BLaER1 treated with 17β-estradiol and CSF1 and Interleukin-3, amounts not matched to agents 10 nM and 100 nM (cell line): Measurements from ENCODE around the gene C2.

ENCODE experiments used
- H3K27ac ChIP-seq, 11 experiments: shearing (Covaris generic); formaldehyde crosslinking; 2 replicates each; pipeline ENCODE4 v1.8.1; 2022
- H3K27me3 ChIP-seq, 11 experiments: shearing (Covaris generic); formaldehyde crosslinking; 2 replicates each; pipeline ENCODE4 v1.8.1; 2022
- H3K36me3 ChIP-seq, 11 experiments: shearing (Covaris generic); formaldehyde crosslinking; 2 replicates each; pipeline ENCODE4 v1.8.1; 2022
- H3K4me1 ChIP-seq, 10 experiments: shearing (Covaris generic); formaldehyde crosslinking; 2 replicates each; pipeline ENCODE4 v1.8.1; 2022
- H3K4me2 ChIP-seq, 11 experiments: shearing (Covaris generic); formaldehyde crosslinking; 2 replicates each; pipeline ENCODE4 v1.8.1; 2022
- H3K4me3 ChIP-seq, 10 experiments: shearing (Covaris generic); formaldehyde crosslinking; 2 replicates each; pipeline ENCODE4 v1.8.1; 2022
- H3K9ac ChIP-seq, 11 experiments: shearing (Covaris generic); formaldehyde crosslinking; 2 replicates each; pipeline ENCODE4 v1.8.1; 2022
- H3K9me3 ChIP-seq, 11 experiments: shearing (Covaris generic); formaldehyde crosslinking; replicated peaks in 1 of 11; 2 replicates each; pipeline ENCODE4 v1.8.1; 2022
- H4K20me1 ChIP-seq, 11 experiments: shearing (Covaris generic); formaldehyde crosslinking; 2 replicates each; pipeline ENCODE4 v1.8.1; 2022
- Cebpa-rat ChIP-seq, 11 experiments: shearing (Covaris generic); IDR thresholded peaks; 2 replicates each; pipeline ENCODE4 v1.8.1; 2022

Gene C2

DNA sequence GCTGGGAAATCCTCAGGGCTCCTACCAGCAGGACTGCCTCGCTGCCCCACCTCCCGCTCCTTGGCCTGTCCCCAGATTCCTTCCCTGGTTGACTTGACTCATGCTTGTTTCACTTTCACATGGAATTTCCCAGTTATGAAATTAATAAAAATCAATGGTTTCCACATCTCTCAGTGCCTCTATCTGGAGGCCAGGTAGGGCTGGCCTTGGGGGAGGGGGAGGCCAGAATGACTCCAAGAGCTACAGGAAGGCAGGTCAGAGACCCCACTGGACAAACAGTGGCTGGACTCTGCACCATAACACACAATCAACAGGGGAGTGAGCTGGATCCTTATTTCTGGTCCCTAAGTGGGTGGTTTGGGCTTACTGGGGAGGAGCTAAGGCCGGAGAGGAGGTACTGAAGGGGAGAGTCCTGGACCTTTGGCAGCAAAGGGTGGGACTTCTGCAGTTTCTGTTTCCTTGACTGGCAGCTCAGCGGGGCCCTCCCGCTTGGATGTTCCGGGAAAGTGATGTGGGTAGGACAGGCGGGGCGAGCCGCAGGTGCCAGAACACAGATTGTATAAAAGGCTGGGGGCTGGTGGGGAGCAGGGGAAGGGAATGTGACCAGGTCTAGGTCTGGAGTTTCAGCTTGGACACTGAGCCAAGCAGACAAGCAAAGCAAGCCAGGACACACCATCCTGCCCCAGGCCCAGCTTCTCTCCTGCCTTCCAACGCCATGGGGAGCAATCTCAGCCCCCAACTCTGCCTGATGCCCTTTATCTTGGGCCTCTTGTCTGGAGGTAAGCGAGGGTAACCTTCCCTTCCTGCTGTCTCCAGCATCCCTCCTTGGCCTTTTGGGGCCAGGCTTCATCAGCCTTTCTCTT lies 18.2 kb downstream of the C2 start, which contains the start of gene CFB:
Gene CFB, plus strand, starts transcription at position 589 of the 863 bp plus-strand sequence. Its CDS starts 127 bp downstream, at position 716.
- no peaks in the 10 kb centered on the region for H3K9me3 ChIP-seq
- H3K4me2 ChIP-seq = peak within 1 kb of the TSS in 7 of 11 experiments; percentile 0 to 82 (median 56); a peak in 11 of 22 replicates
- peaks cover 1 to 31% (median 14%) of the 10 kb centered on the region in 10 experiments; a peak in 19 of 20 replicates for H3K4me1 ChIP-seq
- no peak within 1 kb of the TSS for H3K4me3 ChIP-seq
- peaks cover 0 to 11% (median 8%) of the 10 kb centered on the region in 11 experiments; a peak in 16 of 22 replicates for H3K36me3 ChIP-seq
- no peaks in the 10 kb centered on the region for H3K27me3 ChIP-seq
- H3K27ac ChIP-seq = peak within 1 kb of the TSS in 2 of 11 experiments; percentile 6 to 37; a peak in 3 of 22 replicates
- no peaks in the 10 kb centered on the region for H4K20me1 ChIP-seq
- no peak for TF ChIP-seq Cebpa-rat (IDR thresholded peaks at IDR 0.05)
- peak within 1 kb of the TSS in 1 of 11 experiments; percentile 12; a peak in 1 of 22 replicates for H3K9ac ChIP-seq

DNA sequence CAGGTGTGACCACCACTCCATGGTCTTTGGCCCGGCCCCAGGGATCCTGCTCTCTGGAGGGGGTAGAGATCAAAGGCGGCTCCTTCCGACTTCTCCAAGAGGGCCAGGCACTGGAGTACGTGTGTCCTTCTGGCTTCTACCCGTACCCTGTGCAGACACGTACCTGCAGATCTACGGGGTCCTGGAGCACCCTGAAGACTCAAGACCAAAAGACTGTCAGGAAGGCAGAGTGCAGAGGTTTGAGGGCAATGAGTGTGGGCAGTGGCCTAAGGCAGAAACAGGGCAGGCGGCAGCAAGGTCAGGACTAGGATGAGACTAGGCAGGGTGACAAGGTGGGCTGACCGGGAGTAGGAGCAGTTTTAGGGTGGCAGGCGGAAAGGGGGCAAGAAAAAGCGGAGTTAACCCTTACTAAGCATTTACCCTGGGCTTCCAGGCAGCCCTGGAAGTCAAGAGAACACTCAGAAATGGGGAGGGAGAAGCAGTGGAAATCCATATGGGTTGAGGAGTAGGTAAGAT lies 18.9 kb downstream of the C2 start:
- Histone ChIP-seq H3K9me3 (no peaks in the 10 kb centered on the region), H3K9ac (no peak overlapping the region), H3K27me3 (no peaks in the 10 kb centered on the region), H3K4me2 (peak overlapping the region in 4 of 11 experiments; percentile 33 to 82 (median 73); a peak in 6 of 22 replicates), H4K20me1 (no peaks in the 10 kb centered on the region), H3K4me1 (peaks cover 0 to 27% (median 11%) of the 10 kb centered on the region in 10 experiments; a peak in 12 of 20 replicates), H3K4me3 (no peak overlapping the region), H3K27ac (peak overlapping the region in 1 of 11 experiments; percentile 6; a peak in 1 of 22 replicates), H3K36me3 (peaks cover 4 to 18% (median 15%) of the 10 kb centered on the region in 11 experiments)
- TF ChIP-seq Cebpa-rat (IDR thresholded peaks at IDR 0.05) = no peak

DNA sequence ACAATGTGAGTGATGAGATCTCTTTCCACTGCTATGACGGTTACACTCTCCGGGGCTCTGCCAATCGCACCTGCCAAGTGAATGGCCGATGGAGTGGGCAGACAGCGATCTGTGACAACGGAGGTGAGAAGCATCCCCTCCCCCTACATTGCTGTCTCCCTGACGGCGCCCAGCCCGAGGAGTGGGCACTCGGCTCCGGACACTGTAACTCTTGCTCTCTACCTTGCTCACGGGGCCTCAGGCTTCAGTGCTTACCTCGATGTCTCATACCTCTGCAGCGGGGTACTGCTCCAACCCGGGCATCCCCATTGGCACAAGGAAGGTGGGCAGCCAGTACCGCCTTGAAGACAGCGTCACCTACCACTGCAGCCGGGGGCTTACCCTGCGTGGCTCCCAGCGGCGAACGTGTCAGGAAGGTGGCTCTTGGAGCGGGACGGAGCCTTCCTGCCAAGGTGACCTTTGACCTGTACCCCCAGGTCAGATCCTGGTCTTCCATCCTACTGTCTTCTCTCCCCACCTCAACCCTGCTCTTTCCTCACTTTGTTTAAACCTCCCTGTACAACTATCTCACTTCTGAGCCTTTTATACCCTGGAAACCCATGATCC lies 19.7 kb downstream of the C2 start:
- Histone ChIP-seq H3K4me3 (no peak overlapping the region), H3K27ac (no peak overlapping the region), H4K20me1 (peaks cover 0 to 3% (median 0%) of the 10 kb centered on the region in 11 experiments; a peak in 1 of 22 replicates), H3K9me3 (no peaks in the 10 kb centered on the region), H3K4me1 (peaks cover 0 to 27% (median 11%) of the 10 kb centered on the region in 10 experiments; a peak in 10 of 20 replicates), H3K27me3 (no peaks in the 10 kb centered on the region), H3K36me3 (peaks cover 11 to 25% (median 22%) of the 10 kb centered on the region in 11 experiments), H3K9ac (no peak overlapping the region), H3K4me2 (0 out of 22 replicates have a peak overlapping the region, but pooled peaks of 1 of the 11 experiments have one; percentile 82)
- no peak for TF ChIP-seq Cebpa-rat (IDR thresholded peaks at IDR 0.05)

DNA sequence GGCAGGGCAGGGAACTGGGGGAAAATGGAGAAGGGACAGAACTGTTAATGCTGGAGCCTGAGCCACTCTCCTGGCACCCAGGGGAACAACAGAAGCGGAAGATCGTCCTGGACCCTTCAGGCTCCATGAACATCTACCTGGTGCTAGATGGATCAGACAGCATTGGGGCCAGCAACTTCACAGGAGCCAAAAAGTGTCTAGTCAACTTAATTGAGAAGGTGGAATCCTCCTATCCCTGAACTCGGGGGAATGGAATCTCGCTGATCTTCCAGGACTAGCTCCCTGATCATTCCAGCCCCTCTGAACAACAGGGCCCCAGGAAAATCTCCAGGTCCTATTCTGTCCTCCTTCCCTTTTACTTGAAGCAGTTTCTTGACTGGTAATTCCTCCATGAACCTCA lies 20.3 kb downstream of the C2 start:
- Histone ChIP-seq H4K20me1 (peaks cover 0 to 6% (median 0%) of the 10 kb centered on the region in 11 experiments; a peak in 1 of 22 replicates), H3K27ac (no peak overlapping the region), H3K4me3 (no peak overlapping the region), H3K36me3 (peaks cover 18 to 32% (median 29%) of the 10 kb centered on the region in 11 experiments), H3K4me1 (peaks cover 0 to 34% (median 11%) of the 10 kb centered on the region in 10 experiments; a peak in 10 of 20 replicates), H3K4me2 (no peak overlapping the region), H3K27me3 (no peaks in the 10 kb centered on the region), H3K9me3 (no peaks in the 10 kb centered on the region), H3K9ac (no peak overlapping the region)
- no peak for TF ChIP-seq Cebpa-rat (IDR thresholded peaks at IDR 0.05)

DNA sequence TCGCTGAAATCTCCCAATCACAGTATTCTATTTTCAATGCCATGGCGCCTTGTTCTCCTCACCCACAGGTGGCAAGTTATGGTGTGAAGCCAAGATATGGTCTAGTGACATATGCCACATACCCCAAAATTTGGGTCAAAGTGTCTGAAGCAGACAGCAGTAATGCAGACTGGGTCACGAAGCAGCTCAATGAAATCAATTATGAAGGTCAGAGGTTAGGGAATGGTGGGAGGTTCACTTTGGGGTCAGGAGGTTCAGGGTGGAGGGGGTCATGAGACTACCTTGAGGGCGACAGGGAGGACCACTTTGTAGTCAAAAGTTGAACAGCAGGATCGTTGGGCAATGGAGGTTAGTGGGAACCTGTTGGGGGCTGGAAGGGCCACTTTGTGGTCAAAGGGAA lies 20.8 kb downstream of the C2 start:
- no peak for TF ChIP-seq Cebpa-rat (IDR thresholded peaks at IDR 0.05)
- Histone ChIP-seq H3K9ac (no peak overlapping the region), H3K4me1 (peaks cover 0 to 39% (median 11%) of the 10 kb centered on the region in 10 experiments; a peak in 10 of 20 replicates), H3K27me3 (no peaks in the 10 kb centered on the region), H4K20me1 (peaks cover 0 to 6% (median 0%) of the 10 kb centered on the region in 11 experiments; a peak in 1 of 22 replicates), H3K4me3 (no peak overlapping the region), H3K27ac (no peak overlapping the region), H3K9me3 (no peaks in the 10 kb centered on the region), H3K4me2 (no peak overlapping the region), H3K36me3 (peaks cover 23 to 37% (median 34%) of the 10 kb centered on the region in 11 experiments)

DNA sequence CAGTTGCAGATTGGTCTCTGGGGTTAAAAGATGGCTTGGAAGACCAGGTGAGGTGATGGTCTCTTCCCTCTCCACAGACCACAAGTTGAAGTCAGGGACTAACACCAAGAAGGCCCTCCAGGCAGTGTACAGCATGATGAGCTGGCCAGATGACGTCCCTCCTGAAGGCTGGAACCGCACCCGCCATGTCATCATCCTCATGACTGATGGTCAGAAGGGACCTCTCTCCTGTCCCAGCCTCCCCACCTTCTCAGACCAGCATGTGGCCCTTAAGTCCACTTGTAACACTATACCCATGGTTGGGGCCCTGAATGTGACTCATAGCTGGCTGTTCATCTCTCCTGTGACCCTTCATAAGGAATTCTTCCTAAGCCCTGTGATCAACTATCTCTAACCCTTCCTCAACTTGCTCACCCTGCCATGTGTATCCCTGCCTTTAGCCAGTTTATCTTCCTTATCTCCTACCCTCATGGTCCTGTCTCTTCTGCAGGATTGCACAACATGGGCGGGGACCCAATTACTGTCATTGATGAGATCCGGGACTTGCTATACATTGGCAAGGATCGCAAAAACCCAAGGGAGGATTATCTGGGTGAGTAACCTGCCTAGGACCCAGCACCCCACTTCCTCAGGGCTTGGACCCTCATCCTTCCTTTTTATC lies 21.4 kb downstream of the C2 start:
- Histone ChIP-seq H3K4me3 (no peak overlapping the region), H3K27me3 (no peaks in the 10 kb centered on the region), H3K4me2 (peak overlapping the region in 4 of 11 experiments; percentile 4 to 44 (median 16); a peak in 5 of 22 replicates), H4K20me1 (peaks cover 0 to 6% (median 0%) of the 10 kb centered on the region in 11 experiments; a peak in 1 of 22 replicates), H3K36me3 (peaks cover 29 to 43% (median 39%) of the 10 kb centered on the region in 11 experiments), H3K27ac (no peak overlapping the region), H3K9ac (no peak overlapping the region), H3K4me1 (peaks cover 0 to 45% (median 11%) of the 10 kb centered on the region in 10 experiments; a peak in 10 of 20 replicates), H3K9me3 (no peaks in the 10 kb centered on the region)
- TF ChIP-seq Cebpa-rat (IDR thresholded peaks at IDR 0.05) = no peak

DNA sequence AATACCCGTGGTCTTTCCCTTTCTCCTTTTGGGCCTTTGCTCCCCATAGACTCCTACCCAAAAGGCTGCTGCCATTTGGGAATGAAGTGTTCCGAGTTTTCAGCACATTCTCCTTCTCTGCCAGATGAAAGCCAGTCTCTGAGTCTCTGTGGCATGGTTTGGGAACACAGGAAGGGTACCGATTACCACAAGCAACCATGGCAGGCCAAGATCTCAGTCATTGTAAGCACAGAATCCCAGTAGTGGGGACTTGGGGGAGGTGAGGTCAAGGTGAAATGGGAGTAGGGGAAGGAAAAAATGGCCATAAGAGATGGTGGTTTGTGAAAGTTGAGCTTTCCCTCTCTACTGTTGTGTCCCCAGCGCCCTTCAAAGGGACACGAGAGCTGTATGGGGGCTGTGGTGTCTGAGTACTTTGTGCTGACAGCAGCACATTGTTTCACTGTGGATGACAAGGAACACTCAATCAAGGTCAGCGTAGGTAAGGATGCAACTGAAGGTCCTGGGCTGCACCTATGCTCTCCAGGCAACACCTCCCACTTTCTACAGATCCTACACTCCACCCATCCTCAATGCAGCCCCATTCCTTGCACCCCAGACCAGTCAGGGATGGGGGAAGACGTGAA lies 22.5 kb downstream of the C2 start:
- Histone ChIP-seq H3K27ac (no peak overlapping the region), H3K4me2 (no peak overlapping the region), H3K4me1 (peaks cover 0 to 51% (median 9%) of the 10 kb centered on the region in 10 experiments; a peak in 10 of 20 replicates), H3K36me3 (peaks cover 40 to 54% (median 51%) of the 10 kb centered on the region in 11 experiments), H3K9me3 (no peaks in the 10 kb centered on the region), H3K27me3 (no peaks in the 10 kb centered on the region), H4K20me1 (peaks cover 0 to 6% (median 0%) of the 10 kb centered on the region in 11 experiments; a peak in 1 of 22 replicates), H3K9ac (no peak overlapping the region), H3K4me3 (no peak overlapping the region)
- TF ChIP-seq Cebpa-rat (IDR thresholded peaks at IDR 0.05) = no peak
